ENCODE results near the gene ADARB1. TPM values are rescaled to one million over a fixed set of nuclear protein-coding genes. Genes with fewer than 3 reads are reported as not detected.

ADARB1 gene
- total RNA-seq, 1 experiment from 2014 or later, result 12.1 TPM

DNA sequence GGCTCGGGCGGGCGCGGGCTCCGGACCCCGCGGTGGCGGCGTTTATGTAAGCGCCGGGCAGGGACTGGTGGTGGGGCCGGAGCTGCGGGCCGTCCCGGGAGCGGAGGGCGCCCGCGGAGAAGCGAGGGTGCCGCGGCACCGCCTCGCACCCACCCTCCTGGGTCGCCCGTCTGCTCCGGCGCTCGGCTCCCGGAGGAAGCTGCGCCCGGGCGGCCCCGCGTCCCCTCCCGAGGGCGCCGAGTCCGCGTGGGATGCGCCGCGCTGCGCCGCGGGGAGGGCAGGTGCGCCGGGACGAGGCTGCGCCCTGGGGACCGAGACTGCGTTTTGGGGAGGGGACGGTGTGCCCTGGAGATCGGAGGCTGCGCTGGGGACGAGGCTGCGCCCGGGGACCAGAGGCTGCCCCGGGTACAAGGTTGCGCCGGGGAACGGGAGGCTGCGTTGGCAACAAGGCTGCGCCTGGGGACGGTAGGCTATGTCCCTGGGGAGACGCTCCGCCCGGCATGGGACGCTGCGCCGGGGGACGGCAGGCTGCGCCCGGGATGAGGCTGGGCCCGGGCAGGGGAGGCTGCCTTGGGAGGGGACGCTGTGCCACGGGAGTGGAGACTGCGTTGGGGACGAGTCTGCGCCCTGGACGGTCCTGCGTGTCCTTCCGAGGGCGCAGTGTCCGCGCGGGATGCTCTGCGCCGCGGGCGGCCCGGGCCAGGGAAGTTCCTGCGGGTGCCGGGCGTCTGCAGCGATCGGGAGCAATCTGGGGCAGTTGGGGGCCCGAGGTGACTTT is 627 bp downstream of the ADARB1 start:
- H3K27ac ChIP-seq, result no peak overlapping the region
- H2AFZ ChIP-seq, result no peak overlapping the region
- peak in 1 of 2 experiments; percentile 33 for DNase-seq
- H4K20me1 ChIP-seq (ENCODE audit: insufficient read depth), result no peaks in the 10 kb centered on the region
- H3K4me3 ChIP-seq, result peak overlapping the region; percentile 51; the same call in 1 of the 2 replicates
- peak overlapping the region; percentile 71 for H3K4me2 ChIP-seq
- H3K9me2 ChIP-seq (ENCODE audit: insufficient read depth), result no peaks in the 10 kb centered on the region
- POLR2A ChIA-PET (ENCODE audit: unreplicated experiment), result no interaction called here
- no TSS peak for BruUV-seq (replicated peaks)
- H3K79me2 ChIP-seq (ENCODE audit: low read depth), result no peaks in the 10 kb centered on the region
- H3F3A ChIP-seq (ENCODE audit: insufficient read depth, low read depth), result peaks cover 11% of the 10 kb centered on the region; the same call in 1 of the 2 replicates
- peaks cover 6% of the 10 kb centered on the region; the same call in 1 of the 2 replicates for H3K4me1 ChIP-seq (replicated peaks; ENCODE audit: insufficient read depth)
- H3K27me3 ChIP-seq (ENCODE audit: insufficient read depth, low read depth), result no peaks in the 10 kb centered on the region
- no peak for TF ChIP-seq CTCF (conservative IDR thresholded peaks at IDR 0.05)
- no peak for TF ChIP-seq EZH2 (IDR thresholded peaks at IDR 0.05; ENCODE audit: low read depth)
- CTCF ChIA-PET, result interaction anchor here (0.7 kb wide), 1 partner anchor 53 kb away, joined by 3 read pairs; no protein-coding TSS in a partner anchor
- H3K9me3 ChIP-seq (ENCODE audit: insufficient read depth, low read depth), result no peaks in the 10 kb centered on the region
- H3K36me3 ChIP-seq (ENCODE audit: low read depth), result no peaks in the 10 kb centered on the region
- intact Hi-C loops (cut with micrococcal nuclease; ENCODE audit: unreplicated experiment), result no loop called here

GRCh38 chr21:45075596-45076244 is 1.3 kb downstream of the ADARB1 start:
- TF ChIP-seq CTCF (conservative IDR thresholded peaks at IDR 0.05) (no peak), EZH2 (IDR thresholded peaks at IDR 0.05; ENCODE audit: low read depth) (no peak)
- peaks cover 11% of the 10 kb centered on the region; the same call in 1 of the 2 replicates for H3F3A ChIP-seq (ENCODE audit: insufficient read depth, low read depth)
- POLR2A ChIA-PET (ENCODE audit: unreplicated experiment), result no interaction called here
- H3K4me3 ChIP-seq, result peak overlapping the region; percentile 51; the same call in 1 of the 2 replicates
- no peaks in the 10 kb centered on the region for H3K79me2 ChIP-seq (ENCODE audit: low read depth)
- H3K9me3 ChIP-seq (ENCODE audit: insufficient read depth, low read depth), result no peaks in the 10 kb centered on the region
- CTCF ChIA-PET, result no interaction called here
- peaks cover 6% of the 10 kb centered on the region; the same call in 1 of the 2 replicates for H3K4me1 ChIP-seq (replicated peaks; ENCODE audit: insufficient read depth)
- no peak overlapping the region for H3K27ac ChIP-seq
- no peaks in the 10 kb centered on the region for H3K9me2 ChIP-seq (ENCODE audit: insufficient read depth)
- H4K20me1 ChIP-seq (ENCODE audit: insufficient read depth), result no peaks in the 10 kb centered on the region
- H3K36me3 ChIP-seq (ENCODE audit: low read depth), result no peaks in the 10 kb centered on the region
- peak overlapping the region; percentile 71 for H3K4me2 ChIP-seq
- no peaks in the 10 kb centered on the region for H3K27me3 ChIP-seq (ENCODE audit: insufficient read depth, low read depth)
- H2AFZ ChIP-seq, result no peak overlapping the region
- TSS peak; percentile 37 for BruUV-seq (replicated peaks)
- DNase-seq, result no peak
- intact Hi-C loops (cut with micrococcal nuclease; ENCODE audit: unreplicated experiment), result loop anchor here (2.0 kb wide), 1 partner anchor 53 kb away; no protein-coding TSS in a partner anchor

- Histone ChIP-seq H3K27ac (no peak overlapping the region), H3K9me3 (ENCODE audit: insufficient read depth, low read depth) (no peaks in the 10 kb centered on the region), H3K79me2 (ENCODE audit: low read depth) (no peaks in the 10 kb centered on the region), H3K36me3 (ENCODE audit: low read depth) (no peaks in the 10 kb centered on the region), H4K20me1 (ENCODE audit: insufficient read depth) (no peaks in the 10 kb centered on the region), H3K4me3 (peak overlapping the region; percentile 51; the same call in 1 of the 2 replicates), H3K4me1 (replicated peaks; ENCODE audit: insufficient read depth) (peaks cover 6% of the 10 kb centered on the region; the same call in 1 of the 2 replicates), H3K4me2 (peak overlapping the region; percentile 71), H3K9me2 (ENCODE audit: insufficient read depth) (no peaks in the 10 kb centered on the region), H3K27me3 (ENCODE audit: insufficient read depth, low read depth) (no peaks in the 10 kb centered on the region), H3F3A (ENCODE audit: insufficient read depth, low read depth) (peaks cover 11% of the 10 kb centered on the region; the same call in 1 of the 2 replicates), H2AFZ (no peak overlapping the region)
- intact Hi-C loops (cut with micrococcal nuclease; ENCODE audit: unreplicated experiment), result loop anchor here (2.0 kb wide), 1 partner anchor 53 kb away; no protein-coding TSS in a partner anchor
- CTCF ChIA-PET, result no interaction called here
- POLR2A ChIA-PET (ENCODE audit: unreplicated experiment), result no interaction called here
- BruUV-seq (replicated peaks), result no TSS peak
- TF ChIP-seq CTCF (conservative IDR thresholded peaks at IDR 0.05), result no peak
- no peak for DNase-seq
Observed at GRCh38 chr21:45076245-45076711, 1.9 kb downstream of the ADARB1 start.
